Measurements from ENCODE around the gene PRM1. TPM values are rescaled to one million over a fixed set of nuclear protein-coding genes. Genes with fewer than 3 reads are reported as not detected.

PRM1 gene
- polyA plus RNA-seq, 2 of the 4 experiments (the other 2 are of a cell fraction) = not detected

- ATAC-seq (no peak), DNase-seq (ENCODE audit: low read depth in 1 of 2, low spot score in 1 of 2) (no peak), FAIRE-seq (no peak)
- H3K4me1 ChIP-seq = 0 out of 3 replicates have a peak, but pooled peaks cover 3% of the 10 kb centered on the region
- H3K4me2 ChIP-seq = no peak overlapping the region
- H3K4me3 ChIP-seq = no peak overlapping the region
- POLR2A ChIA-PET = no interaction called here
- H3K27ac ChIP-seq = no peak overlapping the region
- H3K9me3 ChIP-seq = no peaks in the 10 kb centered on the region
- CTCF ChIA-PET = interaction anchor here (12.3 kb wide), 1 partner anchor 284 kb away, joined by 364 read pairs; no protein-coding TSS in a partner anchor
- no peak for TF ChIP-seq CHD2 (IDR thresholded peaks at IDR 0.05; ENCODE audit: low read length, partially characterized antibody)
- TF ChIP-seq NR3C1 (IDR thresholded peaks at IDR 0.05) = no peak
- no peak for TF ChIP-seq HOXB13 (CRISPR knock-in tag; IDR thresholded peaks at IDR 0.05; ENCODE audit: low read depth)
- no peak for TF ChIP-seq SMC3 (IDR thresholded peaks at IDR 0.05)
- TF ChIP-seq ELK1 (IDR thresholded peaks at IDR 0.05; ENCODE audit: low read depth, low read length) = no peak
- no peak for TF ChIP-seq E2F6 (IDR thresholded peaks at IDR 0.05; ENCODE audit: borderline replicate concordance, low read depth)
- TF ChIP-seq POLR2AphosphoS2 (conservative IDR thresholded peaks at IDR 0.05; ENCODE audit: low read length) = no peak
- no peak for TF ChIP-seq HOXA7 (CRISPR knock-in tag; IDR thresholded peaks at IDR 0.05)
- TF ChIP-seq MAZ (IDR thresholded peaks at IDR 0.05; ENCODE audit: borderline replicate concordance, low read depth, low read length) = no peak
- no peak for TF ChIP-seq NFE2L2 (conservative IDR thresholded peaks at IDR 0.05; ENCODE audit: low read length)
- TF ChIP-seq MAFK (IDR thresholded peaks at IDR 0.05; ENCODE audit: partially characterized antibody) = no peak
- no peak for TF ChIP-seq RCOR1 (IDR thresholded peaks at IDR 0.05; ENCODE audit: low read depth, low read length)
- no peak for TF ChIP-seq POLR2A (IDR thresholded peaks at IDR 0.05; ENCODE audit: low read length)
- 91% methylated on average over 10 of the region's 10 CpGs for WGBS (ENCODE audit: missing lambda C conversion rate)
These were observed 30.2 kb downstream of the PRM1 start for GRCh38 chr16:11250786-11251524.

- DNase-seq (ENCODE audit: low read depth in 1 of 2, low spot score in 1 of 2) = no peak
- CTCF ChIA-PET = interaction anchor here (1.0 to 12.3 kb wide), 2 partner anchors 283 to 286 kb away, joined by 4 to 364 read pairs; no protein-coding TSS in a partner anchor
- no peak for FAIRE-seq
- TF ChIP-seq REST (IDR thresholded peaks at IDR 0.05) = no peak
- POLR2A ChIA-PET = no interaction called here
- H3K4me1 ChIP-seq = 0 out of 3 replicates have a peak, but pooled peaks cover 3% of the 10 kb centered on the region
- 74% methylated on average over 13 of the region's 16 CpGs for WGBS (ENCODE audit: missing lambda C conversion rate)
- H3K27ac ChIP-seq = no peak overlapping the region
- H3K4me2 ChIP-seq = no peak overlapping the region
- H3K4me3 ChIP-seq = no peak overlapping the region
- ATAC-seq = no peak
- H3K9me3 ChIP-seq = no peaks in the 10 kb centered on the region
These were observed 30.9 kb downstream of the PRM1 start for GRCh38 chr16:11250091-11250785.
